Keratinocyte (primary cell): ENCODE measurements around the gene PTPRN2. TPM values are rescaled to one million over a fixed set of nuclear protein-coding genes. Genes with fewer than 3 reads are reported as not detected.

Experiments
- DNase-seq: peaks from one replicate; pipeline ENCODE4 v3.0.0-alpha.2; 2011; ENCODE audit warnings: low read depth, missing footprints, low spot score
- FAIRE-seq: peaks from 2 replicates; lab custom pipeline; 2011; peaks lifted over from hg19 to GRCh38; lab: Jason Lieb, UNC
- H2AFZ ChIP-seq: 2 replicates; pipeline ENCODE4 v1.6.0; 2012; ENCODE audit warnings: low read length, control low read depth, inconsistent platforms; ENCODE audit not compliant: control insufficient read depth
- H3K27ac ChIP-seq: 2 replicates; pipeline ENCODE4 v1.5.1; 2011; ENCODE audit warnings: low read length; ENCODE audit not compliant: control insufficient read depth, insufficient read depth
- H3K27me3 ChIP-seq: 3 replicates; pipeline ENCODE4 v1.6.0; 2011; ENCODE audit warnings: low read length; ENCODE audit not compliant: control insufficient read depth, insufficient read depth; ENCODE audit errors: extremely low read depth
- H3K36me3 ChIP-seq, 2 experiments: 2 replicates in 1 of 2; 3 replicates in 1 of 2; pipeline ENCODE4 v1.5.1; 2011; ENCODE audit warnings: low read length in 2 of 2, mild to moderate bottlenecking in 1 of 2; ENCODE audit not compliant: control insufficient read depth in 2 of 2, insufficient read depth in 2 of 2; ENCODE audit errors: extremely low read depth in 1 of 2
- H3K4me1 ChIP-seq: 3 replicates; pipeline ENCODE4 v1.5.1; 2011; ENCODE audit warnings: low read length; ENCODE audit not compliant: control insufficient read depth, insufficient read depth; ENCODE audit errors: extremely low read depth
- H3K4me2 ChIP-seq: 3 replicates; pipeline ENCODE4 v1.6.0; 2011; ENCODE audit warnings: low read depth, low read length; ENCODE audit not compliant: control insufficient read depth, insufficient read depth; ENCODE audit errors: extremely low read depth
- H3K4me3 ChIP-seq, 3 experiments: fragments of 200-600 bp in 1 of 3; sonication (generic) in 1 of 3; 2 replicates in 2 of 3; 3 replicates in 1 of 3; pipeline ENCODE4 v1.5.1; 2011 to 2016; ENCODE audit warnings: low read length in 3 of 3, mild to moderate bottlenecking in 3 of 3, control low read depth in 2 of 3, inconsistent platforms in 1 of 3, low read depth in 1 of 3, mixed read lengths in 1 of 3, mixed run types in 1 of 3, moderate library complexity in 1 of 3; ENCODE audit not compliant: control insufficient read depth in 2 of 3, insufficient read depth in 2 of 3; ENCODE audit errors: extremely low read depth in 1 of 3
- H3K79me2 ChIP-seq: 2 replicates; pipeline ENCODE4 v1.6.0; 2012; ENCODE audit warnings: low read length; ENCODE audit not compliant: control insufficient read depth, insufficient read depth
- H3K9ac ChIP-seq: 3 replicates; pipeline ENCODE4 v1.6.0; 2011; ENCODE audit warnings: low read length; ENCODE audit not compliant: control insufficient read depth, insufficient read depth; ENCODE audit errors: extremely low read depth
- H3K9me1 ChIP-seq: 3 replicates; pipeline ENCODE4 v1.6.0; 2011; ENCODE audit warnings: low read length; ENCODE audit not compliant: control insufficient read depth, insufficient read depth; ENCODE audit errors: extremely low read depth
- H3K9me3 ChIP-seq: 2 replicates; pipeline ENCODE4 v1.5.1; 2012; ENCODE audit warnings: low read depth, low read length; ENCODE audit not compliant: control insufficient read depth
- H4K20me1 ChIP-seq: 3 replicates; pipeline ENCODE4 v1.6.0; 2011; ENCODE audit warnings: low read length; ENCODE audit not compliant: control insufficient read depth, insufficient read depth; ENCODE audit errors: extremely low read depth
- EZH2 ChIP-seq: IDR thresholded peaks from one replicate; pipeline ENCODE4 v1.6.1; 2012; ENCODE audit warnings: inconsistent platforms, mild to moderate bottlenecking, low read length, moderate library complexity
- dilution Hi-C: fragments of 300-500 bp; cut with MboI; formaldehyde crosslinking; loops from one replicate; pipeline ENCODE4 v1.7.0; 2020; ENCODE audit warnings: low sequenced_read_pairs; ENCODE audit not compliant: extremely low pct_ligation_motif_present
- polyA plus RNA-seq, 5 experiments: library from polyadenylated mRNA; depleted of rRNA in 3 of 5; stranded (reverse) in 3 of 5; stranded (forward) in 1 of 5; unstranded in 1 of 5; fragments of >200 nt; gene quantifications; 1 replicate in 1 of 5; 2 replicates in 3 of 5; 3 replicates in 1 of 5; pipeline versions ENCODE4 v1.2.1 to v1.2.3, GENCODE V29; 2011 to 2012; ENCODE audit warnings: missing spikeins in 2 of 5, low read depth in 1 of 5, low replicate concordance in 1 of 5
- TF ChIP-seq, protein P1 (sequence below), 3 experiments: IDR thresholded peaks in 1 of 3; conservative IDR thresholded peaks in 1 of 3; optimal IDR thresholded peaks in 1 of 3; 2 replicates in 2 of 3; 3 replicates in 1 of 3; pipeline versions ENCODE3 to v1.5.1; 2011; ENCODE audit warnings: low read length in 3 of 3, mild to moderate bottlenecking in 3 of 3, moderate library complexity in 2 of 3, control low read depth in 1 of 3, inconsistent platforms in 1 of 3; ENCODE audit not compliant: insufficient read depth in 2 of 3; ENCODE audit errors: extremely low read depth in 1 of 3

Gene PTPRN2
- polyA plus RNA-seq, 1 donor (not counting 4 experiments of a cell fraction or from before 2014, with no cell fraction given), result not detected

DNA sequence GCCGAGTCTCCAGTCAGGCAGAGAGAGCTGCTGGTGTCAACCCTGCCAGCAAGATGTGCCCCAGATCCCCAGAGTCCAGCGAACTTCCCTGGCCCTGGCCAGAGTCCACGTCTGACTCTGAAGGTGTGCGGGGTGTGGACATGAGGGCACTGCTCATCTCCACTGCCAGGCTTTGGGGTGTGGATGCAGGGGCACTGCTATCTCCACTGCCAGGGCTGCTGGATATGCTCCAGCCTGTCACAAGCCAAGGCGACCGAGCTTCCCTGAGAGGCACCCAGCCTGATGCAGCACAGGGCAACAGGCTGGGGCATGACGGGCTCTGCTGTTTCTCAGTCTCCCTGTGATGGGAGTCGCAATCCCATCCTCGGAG is 596.8 kb downstream of the PTPRN2 start:
- Histone ChIP-seq H3K4me1 (no peaks in the 10 kb centered on the region), H3K4me3 (no peak overlapping the region), H3K27me3 (no peaks in the 10 kb centered on the region), H3K9me1 (no peaks in the 10 kb centered on the region), H2AFZ (no peak overlapping the region), H3K27ac (no peak overlapping the region), H4K20me1 (no peaks in the 10 kb centered on the region), H3K9me3 (peaks cover 12% of the 10 kb centered on the region), H3K9ac (no peak overlapping the region), H3K36me3 (no peaks in the 10 kb centered on the region), H3K79me2 (no peaks in the 10 kb centered on the region), H3K4me2 (no peak overlapping the region)
- FAIRE-seq (no peak), DNase-seq (no peak)
- dilution Hi-C loops, result no loop called here
- TF ChIP-seq, protein P1, sequence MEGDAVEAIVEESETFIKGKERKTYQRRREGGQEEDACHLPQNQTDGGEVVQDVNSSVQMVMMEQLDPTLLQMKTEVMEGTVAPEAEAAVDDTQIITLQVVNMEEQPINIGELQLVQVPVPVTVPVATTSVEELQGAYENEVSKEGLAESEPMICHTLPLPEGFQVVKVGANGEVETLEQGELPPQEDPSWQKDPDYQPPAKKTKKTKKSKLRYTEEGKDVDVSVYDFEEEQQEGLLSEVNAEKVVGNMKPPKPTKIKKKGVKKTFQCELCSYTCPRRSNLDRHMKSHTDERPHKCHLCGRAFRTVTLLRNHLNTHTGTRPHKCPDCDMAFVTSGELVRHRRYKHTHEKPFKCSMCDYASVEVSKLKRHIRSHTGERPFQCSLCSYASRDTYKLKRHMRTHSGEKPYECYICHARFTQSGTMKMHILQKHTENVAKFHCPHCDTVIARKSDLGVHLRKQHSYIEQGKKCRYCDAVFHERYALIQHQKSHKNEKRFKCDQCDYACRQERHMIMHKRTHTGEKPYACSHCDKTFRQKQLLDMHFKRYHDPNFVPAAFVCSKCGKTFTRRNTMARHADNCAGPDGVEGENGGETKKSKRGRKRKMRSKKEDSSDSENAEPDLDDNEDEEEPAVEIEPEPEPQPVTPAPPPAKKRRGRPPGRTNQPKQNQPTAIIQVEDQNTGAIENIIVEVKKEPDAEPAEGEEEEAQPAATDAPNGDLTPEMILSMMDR (optimal IDR thresholded peaks at IDR 0.05 in 1 of 3, IDR thresholded peaks at IDR 0.05 in 1 of 3, conservative IDR thresholded peaks at IDR 0.05 in 1 of 3; ENCODE audit: extremely low read depth in 1 of 3, insufficient read depth in 2 of 3, low read length in 3 of 3), result no peak
- no peak for TF ChIP-seq EZH2

DNA sequence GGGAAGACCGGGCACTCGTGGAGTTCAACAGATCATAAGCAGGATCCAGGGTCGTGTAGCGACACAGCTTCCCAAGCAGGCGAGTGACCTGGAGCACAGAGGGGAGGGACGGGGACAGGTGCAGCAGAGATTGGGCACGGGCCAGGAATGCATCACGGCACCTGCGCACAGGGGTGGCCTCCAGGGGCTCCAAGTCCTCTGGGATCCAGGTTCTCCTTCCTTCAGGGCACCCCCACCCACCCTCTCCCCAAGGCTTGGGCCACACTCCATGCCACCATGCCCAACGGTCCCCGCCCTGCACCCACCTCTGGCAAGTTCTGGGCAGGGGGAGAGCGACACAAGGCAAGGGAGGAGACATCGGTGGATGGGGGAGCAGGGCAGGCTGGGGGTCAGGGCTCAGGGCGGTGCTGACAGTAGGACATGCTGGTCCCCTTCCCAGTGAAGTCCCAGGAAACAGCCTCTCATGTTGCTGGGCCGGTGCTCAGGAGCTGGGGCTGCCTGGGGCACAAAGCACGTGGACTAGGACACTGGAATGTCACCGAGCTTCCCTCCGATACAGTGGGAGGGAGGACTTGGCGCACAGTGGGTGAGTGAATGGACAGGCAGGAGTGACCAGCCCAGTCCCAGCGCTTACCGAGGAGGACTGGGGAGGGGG is 597.3 kb downstream of the PTPRN2 start:
- H2AFZ ChIP-seq, result no peak overlapping the region
- no peaks in the 10 kb centered on the region for H3K9me1 ChIP-seq
- dilution Hi-C loops, result no loop called here
- H3K27ac ChIP-seq, result no peak overlapping the region
- no peaks in the 10 kb centered on the region for H4K20me1 ChIP-seq
- no peak overlapping the region for H3K4me2 ChIP-seq
- no peak for TF ChIP-seq EZH2
- TF ChIP-seq, protein P1 (optimal IDR thresholded peaks at IDR 0.05 in 1 of 3, IDR thresholded peaks at IDR 0.05 in 1 of 3, conservative IDR thresholded peaks at IDR 0.05 in 1 of 3; ENCODE audit: extremely low read depth in 1 of 3, insufficient read depth in 2 of 3, low read length in 3 of 3), result no peak
- peaks cover 8% of the 10 kb centered on the region for H3K9me3 ChIP-seq
- FAIRE-seq (no peak), DNase-seq (no peak)
- no peaks in the 10 kb centered on the region for H3K36me3 ChIP-seq
- no peaks in the 10 kb centered on the region for H3K79me2 ChIP-seq
- no peak overlapping the region for H3K9ac ChIP-seq
- no peaks in the 10 kb centered on the region for H3K27me3 ChIP-seq
- no peak overlapping the region for H3K4me3 ChIP-seq
- no peaks in the 10 kb centered on the region for H3K4me1 ChIP-seq
